Measurements from ENCODE around the gene QRICH1. TPM values are rescaled to one million over a fixed set of nuclear protein-coding genes. Genes with fewer than 3 reads are reported as not detected.

QRICH1 gene
- total and polyA plus RNA-seq, 2 of the 13 experiments (the other 11 are each of a cell fraction or from before 2014, with no cell fraction given), result 52.6 to 102 TPM

DNA sequence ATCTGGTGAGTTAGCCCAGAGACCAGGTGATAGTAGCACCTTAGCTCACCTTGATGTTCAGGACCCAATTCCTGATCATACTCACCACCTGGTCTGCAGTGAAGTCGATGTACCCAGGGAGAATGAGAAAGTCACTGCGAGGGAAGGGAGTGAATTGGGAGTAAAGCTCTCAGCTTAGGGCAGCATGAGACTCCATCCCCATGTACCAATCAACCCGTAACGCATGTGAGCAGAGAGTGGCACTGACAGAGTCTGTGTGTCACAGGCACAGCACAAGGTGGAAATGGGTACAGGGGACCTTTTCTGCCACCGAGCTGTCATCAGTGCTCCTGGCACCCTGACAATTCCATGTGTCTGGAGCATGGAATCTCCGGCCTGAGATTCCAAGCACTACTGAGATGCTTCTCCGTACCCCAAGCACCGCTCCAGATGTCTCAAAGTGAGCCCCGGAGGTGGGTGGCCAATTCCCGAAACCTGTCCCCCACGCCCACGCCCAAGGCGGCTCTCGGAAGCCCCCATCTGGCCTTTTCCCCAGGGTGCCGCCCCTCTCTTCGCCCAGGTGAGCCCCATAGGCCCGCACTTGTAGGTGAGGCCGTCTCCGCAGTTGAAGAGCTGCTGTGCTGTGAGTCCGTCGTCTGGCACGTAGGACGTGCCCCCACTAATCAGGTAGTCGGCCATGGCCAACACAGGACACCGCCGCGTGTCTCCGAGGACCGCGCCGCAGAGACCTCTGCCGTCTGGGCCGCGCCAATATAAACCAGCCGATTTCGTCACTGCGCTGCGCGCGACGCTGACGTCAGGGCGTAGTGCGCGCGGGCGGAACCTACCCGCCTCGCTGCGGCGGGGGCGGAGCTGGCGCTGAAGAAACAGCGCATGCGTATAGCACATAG is 65.0 kb downstream of the QRICH1 start, which contains the start of gene IMPDH2 (continued):
- TF ChIP-seq ZFP62 (CRISPR knock-in tag; IDR thresholded peaks at IDR 0.05) (no peak), ZBTB39 (CRISPR knock-in tag; IDR thresholded peaks at IDR 0.05) (0 out of 2 replicates have a peak, but pooled peaks have one; percentile 48), NFKB2 (CRISPR knock-in tag; IDR thresholded peaks at IDR 0.05; ENCODE audit: borderline replicate concordance) (peak; percentile 96; the same call in 1 of the 2 replicates), ZNF639 (CRISPR knock-in tag; conservative IDR thresholded peaks at IDR 0.05) (peak; percentile 68), PPARG (CRISPR knock-in tag; conservative IDR thresholded peaks at IDR 0.05) (peak; percentile 44; the same call in 1 of the 2 replicates), IKZF1 (IDR thresholded peaks at IDR 0.05) (no peak), REXO4 (CRISPR knock-in tag; IDR thresholded peaks at IDR 0.05; ENCODE audit: borderline replicate concordance) (no peak), ZNF550 (CRISPR knock-in tag; IDR thresholded peaks at IDR 0.05; ENCODE audit: borderline replicate concordance) (no peak), ZNF251 (CRISPR knock-in tag; IDR thresholded peaks at IDR 0.05) (no peak), ZFP91 (CRISPR knock-in tag; IDR thresholded peaks at IDR 0.05; ENCODE audit: borderline replicate concordance) (peak; percentile 95), NFE2L2 (IDR thresholded peaks at IDR 0.05; ENCODE audit: low read length) (no peak), ZNF292 (CRISPR knock-in tag; IDR thresholded peaks at IDR 0.05; ENCODE audit: borderline replicate concordance, low read depth) (no peak), FOXA1 (IDR thresholded peaks at IDR 0.05) (no peak), FOXA1 (CRISPR knock-in tag; IDR thresholded peaks at IDR 0.05) (peak; percentile 65), HOXA5 (CRISPR knock-in tag; IDR thresholded peaks at IDR 0.05) (peak; percentile 80), PCBP1 (IDR thresholded peaks at IDR 0.05; ENCODE audit: borderline replicate concordance, low read depth, low read length) (no peak), HES4 (CRISPR knock-in tag; IDR thresholded peaks at IDR 0.05; ENCODE audit: borderline replicate concordance) (peak; percentile 90), TBP (CRISPR knock-in tag; IDR thresholded peaks at IDR 0.05) (0 out of 2 replicates have a peak, but pooled peaks have one; percentile 31)
- TF ChIP-seq, protein P1, sequence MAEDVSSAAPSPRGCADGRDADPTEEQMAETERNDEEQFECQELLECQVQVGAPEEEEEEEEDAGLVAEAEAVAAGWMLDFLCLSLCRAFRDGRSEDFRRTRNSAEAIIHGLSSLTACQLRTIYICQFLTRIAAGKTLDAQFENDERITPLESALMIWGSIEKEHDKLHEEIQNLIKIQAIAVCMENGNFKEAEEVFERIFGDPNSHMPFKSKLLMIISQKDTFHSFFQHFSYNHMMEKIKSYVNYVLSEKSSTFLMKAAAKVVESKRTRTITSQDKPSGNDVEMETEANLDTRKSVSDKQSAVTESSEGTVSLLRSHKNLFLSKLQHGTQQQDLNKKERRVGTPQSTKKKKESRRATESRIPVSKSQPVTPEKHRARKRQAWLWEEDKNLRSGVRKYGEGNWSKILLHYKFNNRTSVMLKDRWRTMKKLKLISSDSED (CRISPR knock-in tag; IDR thresholded peaks at IDR 0.05), result no peak
- TF ChIP-seq, protein P2, sequence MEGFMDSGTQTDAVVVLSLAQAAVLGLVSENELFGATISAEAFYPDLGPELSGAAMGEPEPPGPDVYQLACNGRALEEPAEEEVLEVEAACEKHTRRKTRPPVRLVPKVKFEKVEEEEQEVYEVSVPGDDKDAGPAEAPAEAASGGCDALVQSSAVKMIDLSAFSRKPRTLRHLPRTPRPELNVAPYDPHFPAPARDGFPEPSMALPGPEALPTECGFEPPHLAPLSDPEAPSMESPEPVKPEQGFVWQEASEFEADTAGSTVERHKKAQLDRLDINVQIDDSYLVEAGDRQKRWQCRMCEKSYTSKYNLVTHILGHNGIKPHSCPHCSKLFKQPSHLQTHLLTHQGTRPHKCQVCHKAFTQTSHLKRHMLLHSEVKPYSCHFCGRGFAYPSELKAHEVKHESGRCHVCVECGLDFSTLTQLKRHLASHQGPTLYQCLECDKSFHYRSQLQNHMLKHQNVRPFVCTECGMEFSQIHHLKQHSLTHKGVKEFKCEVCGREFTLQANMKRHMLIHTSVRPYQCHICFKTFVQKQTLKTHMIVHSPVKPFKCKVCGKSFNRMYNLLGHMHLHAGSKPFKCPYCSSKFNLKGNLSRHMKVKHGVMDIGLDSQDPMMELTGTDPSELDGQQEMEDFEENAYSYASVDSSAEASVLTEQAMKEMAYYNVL (CRISPR knock-in tag; IDR thresholded peaks at IDR 0.05; ENCODE audit: borderline replicate concordance), result peak; percentile 67; the same call in 1 of the 2 replicates
- TF ChIP-seq, protein P3, sequence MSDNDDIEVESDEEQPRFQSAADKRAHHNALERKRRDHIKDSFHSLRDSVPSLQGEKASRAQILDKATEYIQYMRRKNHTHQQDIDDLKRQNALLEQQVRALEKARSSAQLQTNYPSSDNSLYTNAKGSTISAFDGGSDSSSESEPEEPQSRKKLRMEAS (IDR thresholded peaks at IDR 0.05), result peak; percentile 97

Data from HepG2 (cell line).